WTC11 (cell line): ENCODE results near the gene TRAF3IP1. TPM values are rescaled to one million over a fixed set of nuclear protein-coding genes. Genes with fewer than 3 reads are reported as not detected.

ENCODE experiments used
- ATAC-seq: fragments of 200-7000 bp; cut with Tn5 transposase; 2 replicates; pipeline ENCODE4 v1.10.0; 2021; ENCODE audit warnings: mild to moderate bottlenecking, moderate library complexity
- CTCF ChIA-PET: fragments of 300-600 bp; sonication (Branson Sonifier 250); formaldehyde crosslinking; loops from one replicate; lab custom pipeline; 2021; ENCODE audit warnings: antibody characterized with exemption; lab: Charles Lee
- POLR2A ChIA-PET: fragments of 350-600 bp; sonication (Branson Sonifier 250); formaldehyde crosslinking; loops from one replicate; lab custom pipeline; 2021; ENCODE audit warnings: antibody characterized with exemption; lab: Charles Lee
- DNase-seq: peaks from one replicate; pipeline ENCODE4 v3.0.0; 2021; ENCODE audit warnings: low spot score
- H3K27ac Mint-ChIP-seq: 2 replicates; pipeline ENCODE4 v1.8.0; 2021; ENCODE audit warnings: mixed read lengths
- H3K27me3 Mint-ChIP-seq: 2 replicates; pipeline ENCODE4 v1.8.0; 2021; ENCODE audit warnings: low read depth, mild to moderate bottlenecking, moderate library complexity, mixed read lengths
- H3K36me3 Mint-ChIP-seq: 2 replicates; pipeline ENCODE4 v1.8.0; 2021; ENCODE audit warnings: mixed read lengths
- H3K4me1 Mint-ChIP-seq: 2 replicates; pipeline ENCODE4 v1.8.0; 2022; ENCODE audit warnings: mixed read lengths
- H3K4me3 Mint-ChIP-seq: 2 replicates; pipeline ENCODE4 v1.8.0; 2021; ENCODE audit warnings: mild to moderate bottlenecking, moderate library complexity, mixed read lengths
- H3K9me3 Mint-ChIP-seq: 2 replicates; pipeline ENCODE4 v1.8.0; 2021; ENCODE audit warnings: mixed read lengths
- ESRRA ChIP-seq: sonication (generic); formaldehyde crosslinking; IDR thresholded peaks from 2 replicates; pipeline ENCODE4 v1.8.1; 2022; ENCODE audit warnings: mild to moderate bottlenecking, missing genetic modification reagents, borderline replicate concordance
- GRHL2 ChIP-seq: fragments of 250-450 bp; sonication (Bioruptor Pico); IDR thresholded peaks from 2 replicates; pipeline ENCODE4 v1.8.0; 2022; ENCODE audit warnings: mild to moderate bottlenecking, moderate library complexity; ENCODE audit not compliant: insufficient replicate concordance, severe bottlenecking
- JUN ChIP-seq: sonication (generic); formaldehyde crosslinking; IDR thresholded peaks from 2 replicates; pipeline ENCODE4 v1.8.0; 2023; ENCODE audit warnings: mild to moderate bottlenecking, missing genetic modification reagents
- NFYB ChIP-seq: sonication (generic); formaldehyde crosslinking; conservative IDR thresholded peaks from 2 replicates; pipeline ENCODE4 v1.8.0; 2022; ENCODE audit warnings: low read depth, missing genetic modification reagents
- SMAD3 ChIP-seq: sonication (generic); formaldehyde crosslinking; IDR thresholded peaks from 2 replicates; pipeline ENCODE4 v1.8.0; 2022; ENCODE audit warnings: missing genetic modification reagents, mild to moderate bottlenecking, borderline replicate concordance
- TCF7 ChIP-seq: sonication (generic); formaldehyde crosslinking; IDR thresholded peaks from 2 replicates; pipeline ENCODE4 v1.8.0; 2022; ENCODE audit warnings: mild to moderate bottlenecking, low read depth, missing genetic modification reagents, moderate library complexity
- ZBTB21 ChIP-seq: sonication (generic); formaldehyde crosslinking; IDR thresholded peaks from 2 replicates; pipeline ENCODE4 v1.8.1; 2023; ENCODE audit warnings: mild to moderate bottlenecking, missing genetic modification reagents, borderline replicate concordance
- ZNF232 ChIP-seq: sonication (generic); formaldehyde crosslinking; IDR thresholded peaks from 2 replicates; pipeline ENCODE4 v1.8.0; 2022; ENCODE audit warnings: mild to moderate bottlenecking, missing genetic modification reagents
- ZNF263 ChIP-seq: sonication (generic); formaldehyde crosslinking; IDR thresholded peaks from 2 replicates; pipeline ENCODE4 v1.8.1; 2022; ENCODE audit warnings: low read depth, mild to moderate bottlenecking, moderate library complexity, missing genetic modification reagents
- ZNF423 ChIP-seq: fragments of 250-450 bp; sonication (Bioruptor Pico); IDR thresholded peaks from 2 replicates; pipeline ENCODE4 v2.1.2; 2022; ENCODE audit warnings: mild to moderate bottlenecking, moderate library complexity
- total RNA-seq: library from RNA; stranded (reverse); gene quantifications from 3 replicates; pipeline ENCODE4 v1.2.3, GENCODE V29; 2021
- TF ChIP-seq, protein P1 (sequence below): fragments of 250-450 bp; sonication (Bioruptor Pico); IDR thresholded peaks from 2 replicates; pipeline ENCODE4 v1.8.0; 2021; ENCODE audit warnings: mild to moderate bottlenecking
- TF ChIP-seq, protein P2 (sequence below): sonication (generic); formaldehyde crosslinking; IDR thresholded peaks from 2 replicates; pipeline ENCODE4 v1.8.0; 2022; ENCODE audit warnings: missing genetic modification reagents
- TF ChIP-seq, protein P3 (sequence below): sonication (generic); formaldehyde crosslinking; conservative IDR thresholded peaks from 2 replicates; pipeline ENCODE4 v1.8.1; 2022; ENCODE audit warnings: mild to moderate bottlenecking, missing genetic modification reagents
- TF ChIP-seq, protein P4 (sequence below): fragments of 250-450 bp; sonication (Bioruptor Pico); IDR thresholded peaks from 2 replicates; pipeline ENCODE4 v1.9.0; 2021; ENCODE audit warnings: mild to moderate bottlenecking, borderline replicate concordance
- TF ChIP-seq, protein P5 (sequence below): sonication (generic); formaldehyde crosslinking; IDR thresholded peaks from 2 replicates; pipeline ENCODE4 v1.8.0; 2023; ENCODE audit warnings: mild to moderate bottlenecking, missing genetic modification reagents
- TF ChIP-seq, protein P6 (sequence below): fragments of 250-450 bp; sonication (Bioruptor Pico); IDR thresholded peaks from 2 replicates; pipeline ENCODE4 v2.1.2; 2022; ENCODE audit warnings: mild to moderate bottlenecking, moderate library complexity
- TF ChIP-seq, protein P7 (sequence below): sonication (generic); formaldehyde crosslinking; IDR thresholded peaks from 2 replicates; pipeline ENCODE4 v1.8.1; 2022; ENCODE audit warnings: missing genetic modification reagents, borderline replicate concordance

The TRAF3IP1 gene
- total RNA-seq, 1 experiment from 2014 or later = 18.7 TPM

DNA sequence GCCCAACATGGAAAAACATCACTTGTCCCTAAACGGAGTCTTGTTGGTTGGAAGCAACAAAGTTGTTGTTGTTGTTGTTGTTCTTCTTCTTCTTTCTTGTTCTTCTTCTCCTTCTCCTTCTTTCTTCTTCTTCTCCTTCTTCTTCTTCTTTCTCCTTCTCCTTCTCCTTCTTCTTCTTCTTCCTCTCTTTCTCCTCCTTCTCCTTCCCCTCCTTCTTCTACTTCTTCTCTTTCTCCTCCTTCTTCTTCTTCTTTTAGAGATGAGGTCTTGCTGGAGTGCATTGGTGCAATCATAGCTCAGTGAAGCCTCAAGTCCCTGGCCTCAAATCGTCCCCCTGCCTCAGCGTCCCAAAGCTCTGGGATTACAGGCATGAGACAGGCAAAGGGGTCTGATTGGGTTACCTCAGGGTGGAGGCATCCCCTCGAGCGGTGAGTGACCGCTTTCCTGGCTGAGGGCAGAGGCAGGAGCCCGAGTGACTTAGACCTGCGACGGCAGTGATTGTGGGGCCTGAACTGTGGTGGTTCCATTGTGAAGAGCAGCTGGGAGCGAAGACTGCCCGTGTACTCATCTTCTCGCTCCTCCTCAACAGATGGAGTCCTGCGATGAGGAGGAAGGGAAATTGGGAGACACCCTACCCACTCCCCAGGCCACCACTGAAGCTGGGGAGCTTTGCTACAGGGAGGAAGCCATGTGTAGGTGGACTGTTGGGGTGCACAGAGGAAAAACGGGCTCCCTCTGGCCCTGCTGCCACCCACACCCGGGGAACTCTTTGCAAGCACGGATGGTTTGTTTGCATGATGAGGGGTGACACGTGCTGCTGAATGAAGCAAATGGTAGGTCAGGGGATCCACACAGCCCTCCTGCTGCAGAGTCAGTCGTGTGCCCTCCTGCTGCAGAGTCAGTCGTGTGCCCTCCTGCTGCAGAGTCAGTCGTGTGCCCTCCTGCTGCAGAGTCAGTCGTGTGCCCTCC lies 24.9 kb upstream of the TRAF3IP1 start:
- no peak for DNase-seq
- Mint-ChIP-seq H3K4me3 (no peak overlapping the region), H3K27ac (no peak overlapping the region), H3K27me3 (peaks cover 5% of the 10 kb centered on the region; the same call in 1 of the 2 replicates), H3K9me3 (no peaks in the 10 kb centered on the region), H3K4me1 (peaks cover 4% of the 10 kb centered on the region), H3K36me3 (no peaks in the 10 kb centered on the region)
- TF ChIP-seq, protein P1, sequence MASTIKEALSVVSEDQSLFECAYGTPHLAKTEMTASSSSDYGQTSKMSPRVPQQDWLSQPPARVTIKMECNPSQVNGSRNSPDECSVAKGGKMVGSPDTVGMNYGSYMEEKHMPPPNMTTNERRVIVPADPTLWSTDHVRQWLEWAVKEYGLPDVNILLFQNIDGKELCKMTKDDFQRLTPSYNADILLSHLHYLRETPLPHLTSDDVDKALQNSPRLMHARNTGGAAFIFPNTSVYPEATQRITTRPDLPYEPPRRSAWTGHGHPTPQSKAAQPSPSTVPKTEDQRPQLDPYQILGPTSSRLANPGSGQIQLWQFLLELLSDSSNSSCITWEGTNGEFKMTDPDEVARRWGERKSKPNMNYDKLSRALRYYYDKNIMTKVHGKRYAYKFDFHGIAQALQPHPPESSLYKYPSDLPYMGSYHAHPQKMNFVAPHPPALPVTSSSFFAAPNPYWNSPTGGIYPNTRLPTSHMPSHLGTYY (CRISPR knock-in tag) = no peak
- TF ChIP-seq, protein P2, sequence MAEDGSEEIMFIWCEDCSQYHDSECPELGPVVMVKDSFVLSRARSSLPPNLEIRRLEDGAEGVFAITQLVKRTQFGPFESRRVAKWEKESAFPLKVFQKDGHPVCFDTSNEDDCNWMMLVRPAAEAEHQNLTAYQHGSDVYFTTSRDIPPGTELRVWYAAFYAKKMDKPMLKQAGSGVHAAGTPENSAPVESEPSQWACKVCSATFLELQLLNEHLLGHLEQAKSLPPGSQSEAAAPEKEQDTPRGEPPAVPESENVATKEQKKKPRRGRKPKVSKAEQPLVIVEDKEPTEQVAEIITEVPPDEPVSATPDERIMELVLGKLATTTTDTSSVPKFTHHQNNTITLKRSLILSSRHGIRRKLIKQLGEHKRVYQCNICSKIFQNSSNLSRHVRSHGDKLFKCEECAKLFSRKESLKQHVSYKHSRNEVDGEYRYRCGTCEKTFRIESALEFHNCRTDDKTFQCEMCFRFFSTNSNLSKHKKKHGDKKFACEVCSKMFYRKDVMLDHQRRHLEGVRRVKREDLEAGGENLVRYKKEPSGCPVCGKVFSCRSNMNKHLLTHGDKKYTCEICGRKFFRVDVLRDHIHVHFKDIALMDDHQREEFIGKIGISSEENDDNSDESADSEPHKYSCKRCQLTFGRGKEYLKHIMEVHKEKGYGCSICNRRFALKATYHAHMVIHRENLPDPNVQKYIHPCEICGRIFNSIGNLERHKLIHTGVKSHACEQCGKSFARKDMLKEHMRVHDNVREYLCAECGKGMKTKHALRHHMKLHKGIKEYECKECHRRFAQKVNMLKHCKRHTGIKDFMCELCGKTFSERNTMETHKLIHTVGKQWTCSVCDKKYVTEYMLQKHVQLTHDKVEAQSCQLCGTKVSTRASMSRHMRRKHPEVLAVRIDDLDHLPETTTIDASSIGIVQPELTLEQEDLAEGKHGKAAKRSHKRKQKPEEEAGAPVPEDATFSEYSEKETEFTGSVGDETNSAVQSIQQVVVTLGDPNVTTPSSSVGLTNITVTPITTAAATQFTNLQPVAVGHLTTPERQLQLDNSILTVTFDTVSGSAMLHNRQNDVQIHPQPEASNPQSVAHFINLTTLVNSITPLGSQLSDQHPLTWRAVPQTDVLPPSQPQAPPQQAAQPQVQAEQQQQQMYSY = no peak
- TF ChIP-seq ESRRA (CRISPR knock-in tag) (no peak), TCF7 (CRISPR knock-in tag) (no peak), NFYB (no peak), ZNF232 (CRISPR knock-in tag) (no peak), ZNF263 (CRISPR knock-in tag) (no peak), JUN (CRISPR knock-in tag) (no peak), ZBTB21 (CRISPR knock-in tag) (no peak), GRHL2 (CRISPR knock-in tag) (no peak), ZNF423 (no peak), SMAD3 (CRISPR knock-in tag) (no peak)
- TF ChIP-seq, protein P3, sequence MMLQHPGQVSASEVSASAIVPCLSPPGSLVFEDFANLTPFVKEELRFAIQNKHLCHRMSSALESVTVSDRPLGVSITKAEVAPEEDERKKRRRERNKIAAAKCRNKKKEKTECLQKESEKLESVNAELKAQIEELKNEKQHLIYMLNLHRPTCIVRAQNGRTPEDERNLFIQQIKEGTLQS = no peak
- TF ChIP-seq, protein P4, sequence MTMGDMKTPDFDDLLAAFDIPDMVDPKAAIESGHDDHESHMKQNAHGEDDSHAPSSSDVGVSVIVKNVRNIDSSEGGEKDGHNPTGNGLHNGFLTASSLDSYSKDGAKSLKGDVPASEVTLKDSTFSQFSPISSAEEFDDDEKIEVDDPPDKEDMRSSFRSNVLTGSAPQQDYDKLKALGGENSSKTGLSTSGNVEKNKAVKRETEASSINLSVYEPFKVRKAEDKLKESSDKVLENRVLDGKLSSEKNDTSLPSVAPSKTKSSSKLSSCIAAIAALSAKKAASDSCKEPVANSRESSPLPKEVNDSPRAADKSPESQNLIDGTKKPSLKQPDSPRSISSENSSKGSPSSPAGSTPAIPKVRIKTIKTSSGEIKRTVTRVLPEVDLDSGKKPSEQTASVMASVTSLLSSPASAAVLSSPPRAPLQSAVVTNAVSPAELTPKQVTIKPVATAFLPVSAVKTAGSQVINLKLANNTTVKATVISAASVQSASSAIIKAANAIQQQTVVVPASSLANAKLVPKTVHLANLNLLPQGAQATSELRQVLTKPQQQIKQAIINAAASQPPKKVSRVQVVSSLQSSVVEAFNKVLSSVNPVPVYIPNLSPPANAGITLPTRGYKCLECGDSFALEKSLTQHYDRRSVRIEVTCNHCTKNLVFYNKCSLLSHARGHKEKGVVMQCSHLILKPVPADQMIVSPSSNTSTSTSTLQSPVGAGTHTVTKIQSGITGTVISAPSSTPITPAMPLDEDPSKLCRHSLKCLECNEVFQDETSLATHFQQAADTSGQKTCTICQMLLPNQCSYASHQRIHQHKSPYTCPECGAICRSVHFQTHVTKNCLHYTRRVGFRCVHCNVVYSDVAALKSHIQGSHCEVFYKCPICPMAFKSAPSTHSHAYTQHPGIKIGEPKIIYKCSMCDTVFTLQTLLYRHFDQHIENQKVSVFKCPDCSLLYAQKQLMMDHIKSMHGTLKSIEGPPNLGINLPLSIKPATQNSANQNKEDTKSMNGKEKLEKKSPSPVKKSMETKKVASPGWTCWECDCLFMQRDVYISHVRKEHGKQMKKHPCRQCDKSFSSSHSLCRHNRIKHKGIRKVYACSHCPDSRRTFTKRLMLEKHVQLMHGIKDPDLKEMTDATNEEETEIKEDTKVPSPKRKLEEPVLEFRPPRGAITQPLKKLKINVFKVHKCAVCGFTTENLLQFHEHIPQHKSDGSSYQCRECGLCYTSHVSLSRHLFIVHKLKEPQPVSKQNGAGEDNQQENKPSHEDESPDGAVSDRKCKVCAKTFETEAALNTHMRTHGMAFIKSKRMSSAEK (CRISPR knock-in tag) = no peak
- TF ChIP-seq, protein P5, sequence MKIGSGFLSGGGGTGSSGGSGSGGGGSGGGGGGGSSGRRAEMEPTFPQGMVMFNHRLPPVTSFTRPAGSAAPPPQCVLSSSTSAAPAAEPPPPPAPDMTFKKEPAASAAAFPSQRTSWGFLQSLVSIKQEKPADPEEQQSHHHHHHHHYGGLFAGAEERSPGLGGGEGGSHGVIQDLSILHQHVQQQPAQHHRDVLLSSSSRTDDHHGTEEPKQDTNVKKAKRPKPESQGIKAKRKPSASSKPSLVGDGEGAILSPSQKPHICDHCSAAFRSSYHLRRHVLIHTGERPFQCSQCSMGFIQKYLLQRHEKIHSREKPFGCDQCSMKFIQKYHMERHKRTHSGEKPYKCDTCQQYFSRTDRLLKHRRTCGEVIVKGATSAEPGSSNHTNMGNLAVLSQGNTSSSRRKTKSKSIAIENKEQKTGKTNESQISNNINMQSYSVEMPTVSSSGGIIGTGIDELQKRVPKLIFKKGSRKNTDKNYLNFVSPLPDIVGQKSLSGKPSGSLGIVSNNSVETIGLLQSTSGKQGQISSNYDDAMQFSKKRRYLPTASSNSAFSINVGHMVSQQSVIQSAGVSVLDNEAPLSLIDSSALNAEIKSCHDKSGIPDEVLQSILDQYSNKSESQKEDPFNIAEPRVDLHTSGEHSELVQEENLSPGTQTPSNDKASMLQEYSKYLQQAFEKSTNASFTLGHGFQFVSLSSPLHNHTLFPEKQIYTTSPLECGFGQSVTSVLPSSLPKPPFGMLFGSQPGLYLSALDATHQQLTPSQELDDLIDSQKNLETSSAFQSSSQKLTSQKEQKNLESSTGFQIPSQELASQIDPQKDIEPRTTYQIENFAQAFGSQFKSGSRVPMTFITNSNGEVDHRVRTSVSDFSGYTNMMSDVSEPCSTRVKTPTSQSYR = no peak
- TF ChIP-seq, protein P6, sequence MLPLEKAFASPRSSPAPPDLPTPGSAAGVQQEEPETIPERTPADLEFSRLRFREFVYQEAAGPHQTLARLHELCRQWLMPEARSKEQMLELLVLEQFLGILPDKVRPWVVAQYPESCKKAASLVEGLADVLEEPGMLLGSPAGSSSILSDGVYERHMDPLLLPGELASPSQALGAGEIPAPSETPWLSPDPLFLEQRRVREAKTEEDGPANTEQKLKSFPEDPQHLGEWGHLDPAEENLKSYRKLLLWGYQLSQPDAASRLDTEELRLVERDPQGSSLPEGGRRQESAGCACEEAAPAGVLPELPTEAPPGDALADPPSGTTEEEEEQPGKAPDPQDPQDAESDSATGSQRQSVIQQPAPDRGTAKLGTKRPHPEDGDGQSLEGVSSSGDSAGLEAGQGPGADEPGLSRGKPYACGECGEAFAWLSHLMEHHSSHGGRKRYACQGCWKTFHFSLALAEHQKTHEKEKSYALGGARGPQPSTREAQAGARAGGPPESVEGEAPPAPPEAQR (CRISPR knock-in tag) = no peak
- TF ChIP-seq, protein P7, sequence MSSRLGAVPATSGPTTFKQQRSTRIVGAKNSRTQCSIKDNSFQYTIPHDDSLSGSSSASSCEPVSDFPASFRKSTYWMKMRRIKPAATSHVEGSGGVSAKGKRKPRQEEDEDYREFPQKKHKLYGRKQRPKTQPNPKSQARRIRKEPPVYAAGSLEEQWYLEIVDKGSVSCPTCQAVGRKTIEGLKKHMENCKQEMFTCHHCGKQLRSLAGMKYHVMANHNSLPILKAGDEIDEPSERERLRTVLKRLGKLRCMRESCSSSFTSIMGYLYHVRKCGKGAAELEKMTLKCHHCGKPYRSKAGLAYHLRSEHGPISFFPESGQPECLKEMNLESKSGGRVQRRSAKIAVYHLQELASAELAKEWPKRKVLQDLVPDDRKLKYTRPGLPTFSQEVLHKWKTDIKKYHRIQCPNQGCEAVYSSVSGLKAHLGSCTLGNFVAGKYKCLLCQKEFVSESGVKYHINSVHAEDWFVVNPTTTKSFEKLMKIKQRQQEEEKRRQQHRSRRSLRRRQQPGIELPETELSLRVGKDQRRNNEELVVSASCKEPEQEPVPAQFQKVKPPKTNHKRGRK (CRISPR knock-in tag) = no peak
- no peak for ATAC-seq
- CTCF ChIA-PET = interaction anchor here (0.7 to 1.1 kb wide), 3 partner anchors 10 to 62 kb away, joined by 3 read pairs; no protein-coding TSS in a partner anchor
- POLR2A ChIA-PET = no interaction called here
